Left ventricle myocardium inferior (tissue), 1 donor: ENCODE measurements around the gene SYT5. TPM values are rescaled to one million over a fixed set of nuclear protein-coding genes. Genes with fewer than 3 reads are reported as not detected.
"Not testable (repeated sequence)": the region's sequence is repeated elsewhere in the genome, so short reads cannot be mapped to it uniquely, and the experiment has no call there.

ENCODE experiments used
- DNase-seq: peaks from one replicate; pipeline ENCODE4 v3.0.0-alpha.2; 2020
- H3K27ac ChIP-seq: fragments of 200-600 bp; replicated peaks from 2 replicates; pipeline ENCODE4 v1.8.0; 2021
- H3K27me3 ChIP-seq: fragments of 200-600 bp; 2 replicates; pipeline ENCODE4 v1.8.0; 2021; ENCODE audit warnings: low read depth
- H3K36me3 ChIP-seq: fragments of 200-600 bp; 2 replicates; pipeline ENCODE4 v1.8.0; 2021
- H3K4me1 ChIP-seq: fragments of 200-600 bp; 2 replicates; pipeline ENCODE4 v1.8.0; 2021
- H3K4me3 ChIP-seq: fragments of 200-600 bp; 2 replicates; pipeline ENCODE4 v1.8.0; 2021; ENCODE audit warnings: mild to moderate bottlenecking, moderate library complexity
- H3K9me3 ChIP-seq: fragments of 200-600 bp; replicated peaks from 2 replicates; pipeline ENCODE4 v1.8.0; 2021
- intact Hi-C: fragments of 100-400 bp; cut with micrococcal nuclease; formaldehyde crosslinking; loops from one replicate; pipeline ENCODE4 v1.11.0; 2022
- total RNA-seq: library from RNA; stranded (reverse); fragmentation: NEBNext Ultra II Directional; extraction: Animal tissue kit (Norgen Biotek cat#: 25700); gene quantifications from one replicate; pipeline ENCODE4 v1.2.1, GENCODE V29; 2021
- TF ChIP-seq, protein P1 (sequence below): fragments of 200-600 bp; IDR thresholded peaks from 2 replicates; pipeline ENCODE4 v1.8.0; 2021; ENCODE audit warnings: antibody characterized with exemption, mild to moderate bottlenecking, borderline replicate concordance
- donor health status: DM: no; HTN: yes; CAD: no; lungs with severe emphysema.

SYT5 gene
- total RNA-seq, 1 donor from 2014 or later, result not detected

DNA sequence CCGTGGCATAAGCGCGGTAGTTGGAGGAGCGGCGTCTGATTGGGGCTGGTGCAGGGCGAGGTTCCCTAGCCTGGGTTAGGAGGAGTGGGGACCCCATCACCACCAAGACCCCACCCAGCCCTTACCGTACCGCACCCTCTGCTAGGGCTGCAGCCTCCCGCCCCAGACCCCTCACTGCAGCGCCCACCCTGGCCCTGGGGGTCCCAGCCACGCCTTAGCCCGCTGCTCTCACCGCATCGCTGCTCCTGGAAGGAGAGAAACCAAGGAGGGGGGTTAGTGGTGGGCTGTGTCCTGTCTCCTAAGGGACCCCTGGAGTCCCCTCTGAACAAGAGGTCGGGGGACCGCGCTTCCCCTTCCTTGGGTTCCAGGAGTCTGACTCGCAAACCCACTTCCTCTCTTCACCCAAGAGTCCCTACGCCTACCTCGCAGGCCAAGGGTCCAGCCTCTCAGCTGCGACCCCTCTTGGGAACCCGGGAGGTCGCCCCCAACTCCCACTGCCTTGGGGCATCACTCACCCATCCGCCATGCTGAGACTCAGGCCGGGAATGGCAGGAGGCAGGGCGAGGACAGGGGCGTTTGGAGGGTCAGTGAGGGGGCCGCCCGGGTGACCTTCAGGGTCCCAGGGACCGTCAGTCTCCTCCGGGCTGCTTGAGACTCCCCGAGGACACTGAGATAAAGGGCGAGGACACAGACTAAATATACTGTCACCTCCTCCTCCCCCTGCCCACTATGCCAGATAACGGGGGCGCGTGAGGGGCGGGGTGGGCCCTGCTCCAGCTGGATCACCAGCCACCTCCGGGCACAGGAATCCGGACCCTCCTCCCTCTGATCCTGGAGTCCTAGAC is 22.8 kb downstream of the SYT5 start, which contains the start of gene TNNI3:
Gene TNNI3 (minus strand): TSS at position 669 of the 845 bp plus-strand sequence. CDS start 143 bp downstream, at position 526.
- H3K27ac ChIP-seq, result peak within 1 kb of the TSS; percentile 95
- H3K36me3 ChIP-seq, result peaks cover 32% of the 10 kb centered on the region
- peak; percentile 77 for DNase-seq
- H3K27me3 ChIP-seq, result peaks cover 52% of the 10 kb centered on the region
- peaks cover 60% of the 10 kb centered on the region for H3K4me1 ChIP-seq
- TF ChIP-seq, protein P1, sequence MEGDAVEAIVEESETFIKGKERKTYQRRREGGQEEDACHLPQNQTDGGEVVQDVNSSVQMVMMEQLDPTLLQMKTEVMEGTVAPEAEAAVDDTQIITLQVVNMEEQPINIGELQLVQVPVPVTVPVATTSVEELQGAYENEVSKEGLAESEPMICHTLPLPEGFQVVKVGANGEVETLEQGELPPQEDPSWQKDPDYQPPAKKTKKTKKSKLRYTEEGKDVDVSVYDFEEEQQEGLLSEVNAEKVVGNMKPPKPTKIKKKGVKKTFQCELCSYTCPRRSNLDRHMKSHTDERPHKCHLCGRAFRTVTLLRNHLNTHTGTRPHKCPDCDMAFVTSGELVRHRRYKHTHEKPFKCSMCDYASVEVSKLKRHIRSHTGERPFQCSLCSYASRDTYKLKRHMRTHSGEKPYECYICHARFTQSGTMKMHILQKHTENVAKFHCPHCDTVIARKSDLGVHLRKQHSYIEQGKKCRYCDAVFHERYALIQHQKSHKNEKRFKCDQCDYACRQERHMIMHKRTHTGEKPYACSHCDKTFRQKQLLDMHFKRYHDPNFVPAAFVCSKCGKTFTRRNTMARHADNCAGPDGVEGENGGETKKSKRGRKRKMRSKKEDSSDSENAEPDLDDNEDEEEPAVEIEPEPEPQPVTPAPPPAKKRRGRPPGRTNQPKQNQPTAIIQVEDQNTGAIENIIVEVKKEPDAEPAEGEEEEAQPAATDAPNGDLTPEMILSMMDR, result no peak
- H3K9me3 ChIP-seq, result no peaks in the 10 kb centered on the region
- intact Hi-C loops, result no loop called here
- peak within 1 kb of the TSS; percentile 77 for H3K4me3 ChIP-seq

DNA sequence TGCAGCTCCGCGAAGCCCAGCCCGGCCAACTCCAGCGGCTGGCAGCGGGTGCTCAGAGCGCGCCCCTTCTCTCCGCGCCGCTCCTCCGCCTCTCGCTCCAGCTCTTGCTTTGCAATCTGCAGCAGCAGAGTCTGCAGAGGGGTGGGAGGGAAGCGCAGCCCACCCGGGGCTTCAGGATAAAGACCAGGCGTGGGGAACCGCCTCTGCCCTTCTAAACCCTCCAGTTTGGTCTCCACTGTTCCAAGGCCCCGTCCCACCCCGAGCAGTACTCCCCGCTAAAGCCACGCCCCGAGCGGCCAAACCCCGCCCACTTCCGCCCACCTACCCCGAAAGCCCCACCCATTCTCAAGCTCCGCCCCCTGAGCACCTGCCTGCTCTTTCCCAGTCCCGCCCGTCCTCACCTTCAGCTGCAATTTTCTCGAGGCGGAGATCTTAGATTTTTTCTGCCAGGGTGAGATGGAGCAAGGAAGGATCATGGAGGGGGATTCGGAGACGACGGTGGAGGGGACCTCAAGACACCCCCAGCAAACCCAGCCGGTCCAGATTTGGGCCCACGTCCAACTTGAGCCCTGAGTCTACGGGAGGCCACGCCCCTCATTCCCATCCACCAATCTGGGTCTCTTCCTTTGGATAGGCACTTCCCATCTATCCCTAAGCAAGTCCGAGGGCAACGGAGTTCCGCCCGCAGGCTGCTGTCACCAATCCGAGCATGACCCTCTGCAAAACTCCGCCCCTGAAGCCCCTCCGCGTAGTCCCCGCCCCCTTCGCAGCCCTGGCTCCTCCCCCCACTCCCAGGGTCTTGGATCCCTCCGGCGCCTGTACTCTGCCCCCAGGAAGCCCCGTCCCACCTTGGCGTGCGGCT is 23.7 kb downstream of the SYT5 start:
- intact Hi-C loops, result no loop called here
- peak overlapping the region; percentile 95 for H3K27ac ChIP-seq
- peaks cover 43% of the 10 kb centered on the region for H3K27me3 ChIP-seq
- H3K4me1 ChIP-seq, result peaks cover 69% of the 10 kb centered on the region
- TF ChIP-seq, protein P1, result no peak
- H3K36me3 ChIP-seq, result peaks cover 32% of the 10 kb centered on the region
- peak overlapping the region; percentile 77 for H3K4me3 ChIP-seq
- peak; percentile 63 for DNase-seq
- H3K9me3 ChIP-seq, result no peaks in the 10 kb centered on the region

DNA sequence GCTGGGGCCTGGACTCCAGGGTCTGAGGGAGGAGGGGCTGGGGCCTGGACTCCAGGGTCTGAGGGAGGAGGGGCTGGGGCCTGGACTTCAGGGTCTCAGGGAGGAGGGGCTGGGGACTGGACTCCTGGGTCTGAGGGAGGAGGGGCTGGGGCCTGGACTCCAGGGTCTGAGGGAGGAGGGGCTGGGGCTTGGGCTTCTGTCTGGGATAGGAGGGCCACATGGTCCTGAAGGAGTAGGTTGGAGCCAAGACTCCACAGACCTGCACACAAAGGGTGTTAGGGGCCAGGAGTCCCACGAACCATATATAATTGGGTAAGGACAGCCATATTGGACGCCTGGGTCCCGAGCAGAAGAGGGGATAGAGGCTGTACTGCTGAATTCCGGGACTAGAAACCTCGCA is 24.3 kb downstream of the SYT5 start:
- Histone ChIP-seq H3K4me3 (peak overlapping the region; percentile 77), H3K27me3 (peaks cover 37% of the 10 kb centered on the region), H3K36me3 (peaks cover 32% of the 10 kb centered on the region), H3K27ac (peak overlapping the region; percentile 95), H3K4me1 (peaks cover 73% of the 10 kb centered on the region)
- DNase-seq, intact Hi-C loops, H3K9me3 ChIP-seq: not testable (repeated sequence)

DNA sequence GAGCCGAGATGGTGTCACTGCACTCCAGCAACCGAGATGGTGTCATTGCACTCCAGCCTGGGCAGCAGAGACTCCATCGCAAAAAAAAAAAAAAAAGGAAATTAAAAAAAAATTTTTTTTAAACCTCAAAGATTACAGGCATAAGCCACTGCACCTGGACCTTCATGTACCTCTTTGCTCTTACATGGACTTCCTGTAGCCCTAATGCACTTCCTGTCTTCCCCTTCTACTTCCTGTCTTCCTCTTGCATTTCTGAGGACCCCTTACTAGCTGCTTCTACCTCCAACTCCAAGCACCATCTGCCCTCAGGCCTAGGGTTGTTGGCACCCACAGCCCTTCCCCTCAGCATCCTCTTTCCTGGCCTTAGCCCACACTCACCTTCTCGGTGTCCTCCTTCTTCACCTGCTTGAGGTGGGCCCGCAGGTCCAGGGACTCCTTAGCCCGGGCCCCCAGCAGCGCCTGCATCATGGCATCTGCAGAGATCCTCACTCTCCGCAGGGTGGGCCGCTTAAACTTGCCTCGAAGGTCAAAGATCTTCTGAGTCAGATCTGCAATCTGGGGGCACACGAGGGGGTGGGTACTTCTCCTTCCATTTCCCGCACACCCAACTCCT is 26.3 kb downstream of the SYT5 start:
- Histone ChIP-seq H3K27ac (peak overlapping the region; percentile 30), H3K4me1 (peaks cover 55% of the 10 kb centered on the region), H3K36me3 (peaks cover 32% of the 10 kb centered on the region), H3K27me3 (peaks cover 46% of the 10 kb centered on the region), H3K4me3 (peak overlapping the region; percentile 66), H3K9me3 (no peaks in the 10 kb centered on the region)
- intact Hi-C loops, result no loop called here
- TF ChIP-seq, protein P1, result no peak
- no peak for DNase-seq

DNA sequence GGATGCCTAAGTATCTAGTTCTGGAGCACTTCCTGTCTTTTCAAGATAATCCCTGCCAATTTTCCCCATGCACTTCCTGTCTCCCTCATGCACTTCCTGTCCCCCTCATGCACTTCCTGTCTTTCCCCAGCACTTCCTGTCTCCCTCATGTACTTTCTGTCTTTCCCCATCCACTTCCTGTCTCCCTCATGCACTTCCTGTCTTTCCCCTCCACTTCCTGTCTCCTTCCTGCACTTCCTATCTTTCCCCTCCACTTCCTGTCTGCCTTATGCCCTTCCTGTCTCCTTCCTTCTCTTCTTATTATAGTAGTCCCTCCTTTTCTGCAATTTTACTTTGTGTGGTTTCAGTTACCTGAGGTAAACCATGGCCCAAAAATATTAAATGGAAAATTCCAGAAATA is 28.1 kb downstream of the SYT5 start:
- Histone ChIP-seq H3K27me3 (peaks cover 51% of the 10 kb centered on the region), H3K9me3 (no peaks in the 10 kb centered on the region), H3K36me3 (peaks cover 29% of the 10 kb centered on the region), H3K4me1 (peaks cover 45% of the 10 kb centered on the region), H3K4me3 (peak overlapping the region; percentile 66), H3K27ac (peak overlapping the region; percentile 83)
- TF ChIP-seq, protein P1, result no peak
- intact Hi-C loops, result no loop called here
- DNase-seq, result no peak
